A549 treated with AZD2906 at 1 μM for 4 hours (cell line): ENCODE data around the gene TMEM238. TPM values are rescaled to one million over a fixed set of nuclear protein-coding genes. Genes with fewer than 3 reads are reported as not detected.

Experiments
- total RNA-seq: library from RNA; stranded (reverse); fragments of 200-300 nt; extraction: Qiagen RNA extraction; gene quantifications from 5 replicates; pipeline ENCODE4 v1.2.3, GENCODE V29; 2022

The TMEM238 gene
- total RNA-seq, result 2.0 to 9.6 TPM (median 7.8 TPM) in 5 replicates

DNA sequence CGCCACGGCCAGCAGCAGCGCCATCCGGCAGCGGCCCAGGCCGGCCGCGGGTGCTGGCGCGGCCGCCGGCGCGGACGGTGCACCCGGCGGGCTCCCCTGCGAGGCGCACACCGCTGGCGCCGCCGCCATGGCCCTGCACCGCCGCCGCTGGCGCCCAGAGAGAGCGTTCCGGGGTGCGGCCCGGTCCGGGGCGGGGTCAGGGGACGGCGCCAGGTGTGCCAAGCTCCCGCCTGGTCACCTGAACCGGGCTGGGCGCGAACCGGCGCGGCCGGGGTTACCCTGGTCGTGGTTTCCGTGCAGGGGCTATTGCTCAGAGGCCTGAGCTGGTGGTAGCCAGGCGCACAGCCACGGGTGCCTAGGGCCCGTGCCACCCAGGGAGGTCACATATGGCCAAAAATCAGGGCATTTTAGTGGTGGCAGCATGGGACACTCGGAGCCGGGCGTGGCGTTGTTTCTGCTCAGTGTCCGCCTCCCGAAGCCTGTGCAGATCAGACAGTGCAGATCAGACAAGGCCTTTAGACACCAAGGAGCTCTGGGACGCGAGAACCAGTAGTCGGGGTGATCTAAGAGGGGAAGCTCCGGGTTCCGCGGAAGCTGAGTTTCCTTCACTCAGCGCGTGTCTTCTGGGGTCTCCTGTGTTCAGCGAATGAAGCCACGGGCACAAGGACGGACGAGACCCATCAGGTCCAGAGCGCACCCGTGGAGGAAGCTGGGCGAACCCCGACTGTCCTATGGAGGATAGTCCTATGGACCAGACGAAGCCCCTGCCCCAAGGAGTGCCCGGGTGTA lies at the start of gene TMEM238:
TMEM238 (minus strand) TSS at position 162 of the 789 bp plus-strand sequence; CDS start at position 129, 33 bp downstream.

DNA sequence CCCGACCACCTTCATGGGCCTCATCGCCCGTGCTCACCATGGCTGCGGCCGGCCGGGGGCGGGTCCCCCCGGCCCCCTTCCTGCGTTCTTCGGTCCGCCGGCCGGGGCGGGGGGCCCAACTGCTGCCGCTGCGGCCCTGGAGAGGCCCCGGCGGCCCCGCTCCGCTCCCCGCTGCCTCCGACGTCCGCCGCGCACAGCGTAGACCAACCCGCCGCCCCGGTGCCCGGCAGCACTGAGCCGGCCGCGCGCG lies 23.4 kb upstream of the TMEM238 start, which contains the start of gene UBE2S:
UBE2S (minus strand) TSS at position 239 of the 250 bp plus-strand sequence; CDS start at position 40, 199 bp downstream.

GRCh38 chr19:55385724-55386492 lies 1.8 kb upstream of the TMEM238 start, which contains the start of gene RPL28:
RPL28 (plus strand) TSS chr19:55385932; CDS start chr19:55386358, 426 bp downstream.

DNA sequence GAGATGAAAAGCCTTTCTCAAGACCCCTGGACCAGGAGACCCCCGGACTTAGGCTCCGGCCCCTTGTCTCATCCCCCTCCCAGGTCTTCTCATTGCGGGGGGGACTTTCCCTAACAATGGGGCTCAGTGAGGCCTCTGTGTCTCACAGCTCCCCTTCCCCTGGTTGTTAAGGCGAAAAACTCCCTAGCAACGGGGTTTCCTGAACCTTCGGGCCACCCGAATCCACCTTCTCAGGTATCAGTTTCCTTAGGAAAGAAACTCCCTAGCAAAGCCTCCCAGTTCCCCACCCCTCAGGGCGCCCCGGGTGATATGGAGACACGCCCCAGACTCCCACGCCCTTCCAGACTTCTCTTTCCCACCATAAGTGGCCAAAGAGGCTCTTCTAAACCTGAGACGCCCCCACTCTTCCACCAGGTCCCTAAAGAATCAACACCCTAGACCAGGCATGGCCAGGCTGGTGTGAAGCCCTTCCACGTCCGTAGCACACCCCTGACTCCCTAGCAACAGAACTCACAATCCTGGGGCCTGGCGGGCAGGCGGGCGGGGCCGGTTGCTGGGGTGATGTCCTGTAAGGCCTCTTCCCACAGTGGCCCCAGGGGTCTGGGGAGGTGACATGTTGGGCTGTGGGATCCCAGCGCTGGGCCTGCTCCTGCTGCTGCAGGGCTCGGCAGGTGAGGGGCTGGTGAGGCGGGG lies 7.7 kb downstream of the TMEM238 start, which contains the start of gene TMEM190:
TMEM190 (plus strand) TSS at position 586 of the 693 bp plus-strand sequence; CDS start at position 614, 28 bp downstream.

DNA sequence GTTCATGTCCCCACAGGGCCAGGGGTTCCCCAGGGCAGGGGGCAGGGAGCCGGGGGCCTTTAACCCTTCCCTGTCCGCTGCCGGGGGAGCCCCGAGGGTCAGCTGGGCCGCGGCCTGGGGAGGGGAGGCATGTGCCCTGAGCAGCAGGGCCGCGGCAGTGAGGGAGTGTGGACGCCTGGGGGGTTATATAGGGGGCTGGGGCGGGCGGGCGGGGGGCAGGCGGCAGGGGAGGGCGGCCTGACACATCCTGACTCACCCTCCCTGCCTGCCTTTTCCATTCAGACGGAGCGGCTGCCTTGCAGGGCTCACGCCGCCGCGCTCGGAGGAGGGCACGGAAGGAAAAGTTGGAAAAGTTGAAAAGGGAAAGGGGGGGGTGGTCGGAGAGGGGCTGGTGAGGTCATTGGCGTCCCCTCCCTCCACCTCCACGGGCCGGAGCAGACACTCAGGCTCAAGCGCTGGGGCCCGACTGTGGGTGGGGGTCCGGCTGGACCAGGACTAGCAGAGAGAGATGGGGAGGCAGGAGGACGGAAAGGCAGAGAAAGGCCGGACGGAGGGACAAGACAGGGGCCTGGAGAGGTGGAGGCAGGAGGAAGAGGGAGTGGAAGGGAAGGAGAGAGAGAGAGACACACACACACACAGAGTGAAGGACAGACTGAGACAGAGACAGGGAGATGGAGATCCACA lies 13.6 kb downstream of the TMEM238 start, which contains the start of gene IL11:
IL11 (minus strand) TSS at position 159 of the 684 bp plus-strand sequence; CDS start at position 6, 153 bp downstream.

DNA sequence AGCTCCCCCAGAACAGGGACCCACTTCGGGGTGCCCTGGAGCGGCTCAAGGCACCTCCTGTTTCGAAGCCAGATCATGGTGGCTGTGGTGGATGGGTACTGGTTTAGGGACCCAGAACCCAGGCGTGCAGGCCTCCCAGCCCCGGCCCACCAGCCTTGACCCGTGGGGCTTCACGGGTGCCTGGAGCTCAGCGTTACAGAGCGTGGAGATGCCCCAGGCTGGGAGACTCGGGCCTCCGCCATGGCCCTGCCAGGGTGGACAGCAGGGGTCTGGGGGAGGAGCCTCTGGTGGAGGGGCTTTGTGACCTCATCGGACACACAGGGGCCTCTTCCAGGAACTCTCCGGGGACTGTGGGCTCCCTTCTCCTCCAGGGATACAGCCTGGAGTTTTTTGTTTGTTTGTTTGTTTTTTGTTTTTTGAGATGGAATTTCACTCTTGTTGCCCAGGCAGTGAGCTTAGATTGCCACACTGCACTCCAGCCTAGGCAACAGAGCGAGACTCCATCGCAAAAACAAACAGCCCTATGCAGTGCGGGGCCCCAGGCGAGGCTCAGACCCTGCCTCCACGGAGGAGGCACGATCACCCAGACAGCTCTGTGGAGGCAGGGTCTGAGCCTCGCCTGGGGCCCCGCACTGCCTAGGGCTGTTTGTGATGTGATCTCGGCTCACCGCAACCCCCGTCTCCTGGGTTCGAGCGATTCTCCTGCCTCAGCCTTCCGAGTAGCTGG lies 20.9 kb downstream of the TMEM238 start, which contains the start of gene GARIN5B:
GARIN5B (minus strand) TSS at position 271 of the 727 bp plus-strand sequence; CDS start at position 77, 194 bp downstream.

DNA sequence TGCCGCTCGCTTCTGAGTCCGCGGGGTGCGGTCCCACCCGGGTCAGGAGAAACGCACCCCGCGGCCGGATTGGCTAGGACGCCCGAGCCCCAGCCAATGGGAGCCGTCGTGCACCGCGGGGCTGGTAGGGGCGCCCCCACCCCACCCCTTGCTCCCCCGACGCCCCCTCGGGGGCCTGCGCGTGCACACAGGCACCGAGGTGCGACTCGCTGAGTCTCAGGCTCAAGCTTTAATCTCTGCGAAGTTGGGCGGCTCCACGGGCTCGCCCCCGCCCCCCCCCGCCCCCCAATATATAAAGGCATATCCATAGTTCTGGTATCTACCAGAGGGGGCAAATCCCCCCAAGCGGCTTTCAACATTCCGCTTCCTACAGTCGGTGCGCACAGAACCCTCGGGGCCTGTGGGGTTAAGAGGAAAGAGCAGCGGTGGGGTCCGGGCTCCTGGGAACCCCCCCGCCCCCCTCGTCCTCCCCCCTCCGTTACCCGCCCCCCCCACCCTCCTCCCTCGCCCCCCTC lies 29.3 kb downstream of the TMEM238 start, which contains the start of gene COX6B2:
COX6B2 (minus strand) TSS at position 22 of the 515 bp plus-strand sequence. CDS start 198 bp downstream, outside the sequence.

GRCh38 chr19:55339105-55339888 lies 44.8 kb downstream of the TMEM238 start, which contains the start of gene KMT5C:
KMT5C (plus strand) TSS chr19:55339876; CDS start chr19:55341937, 2,061 bp downstream.

Other genes starting within 250 kb of the TMEM238 start
- gene TNNT1, start 235.1 kb downstream of the TMEM238 start, total RNA-seq, result 108 to 151 TPM (median 139 TPM) in 5 replicates
- gene TNNI3, start 226.6 kb downstream of the TMEM238 start, total RNA-seq, result 5.9 to 8.2 TPM (median 7.5 TPM) in 5 replicates
- 4.6 to 5.9 TPM (median 5.4 TPM) in 5 replicates for gene DNAAF3, start 217.7 kb downstream of the TMEM238 start, total RNA-seq
- 1.9 to 5.0 TPM (median 3.5 TPM) in 5 replicates for gene SYT5, start 204.0 kb downstream of the TMEM238 start, total RNA-seq
- 2.8 to 4.5 TPM (median 3.7 TPM) in 5 replicates for gene PTPRH, start 174.8 kb downstream of the TMEM238 start, total RNA-seq
- 1.8 to 4.7 TPM (median 4.1 TPM) in 5 replicates for gene TMEM86B, start 155.5 kb downstream of the TMEM238 start, total RNA-seq
- gene PPP6R1, start 125.3 kb downstream of the TMEM238 start, total RNA-seq, result 84.6 to 114 TPM (median 113 TPM) in 5 replicates
- 121 to 154 TPM (median 139 TPM) in 5 replicates for gene HSPBP1, start 104.2 kb downstream of the TMEM238 start, total RNA-seq
- 2.8 to 3.4 TPM (median 3.3 TPM) in 5 replicates for gene BRSK1, start 100.3 kb downstream of the TMEM238 start, total RNA-seq
- gene TMEM150B, start 59.0 kb downstream of the TMEM238 start, total RNA-seq, result not detected in 5 replicates
- 5.2 to 6.3 TPM (median 6.0 TPM) in 5 replicates for gene KMT5C, start 44.4 kb downstream of the TMEM238 start, total RNA-seq
- gene COX6B2, start 29.6 kb downstream of the TMEM238 start, total RNA-seq, result 0.61 to 1.1 TPM (median 0.83 TPM) in 5 replicates
- 0.03 to 0.14 TPM (median 0.12 TPM) in 5 replicates for gene GARIN5B, start 21.0 kb downstream of the TMEM238 start, total RNA-seq
- 9.6 to 11.2 TPM (median 10.5 TPM) in 5 replicates for gene IL11, start 13.8 kb downstream of the TMEM238 start, total RNA-seq
- 0.93 to 2.2 TPM (median 1.3 TPM) in 5 replicates for gene TMEM190, start 7.5 kb downstream of the TMEM238 start, total RNA-seq
- 2,614 to 2,914 TPM (median 2,802 TPM) in 5 replicates for gene RPL28, start 1.6 kb upstream of the TMEM238 start, total RNA-seq
- gene UBE2S, start 23.5 kb upstream of the TMEM238 start, total RNA-seq, result 270 to 454 TPM (median 404 TPM) in 5 replicates
- 0.01 TPM in 1 of 5 replicates, not detected in the others for gene SHISA7, start 59.0 kb upstream of the TMEM238 start, total RNA-seq
- gene ISOC2, start 77.3 kb upstream of the TMEM238 start, total RNA-seq, result 55.5 to 66.5 TPM (median 58.3 TPM) in 5 replicates
- not detected in 5 replicates for gene C19orf85, start 80.5 kb upstream of the TMEM238 start, total RNA-seq
- 5.1 to 10.1 TPM (median 7.8 TPM) in 5 replicates for gene ZNF628, start 92.3 kb upstream of the TMEM238 start, total RNA-seq
- gene NAT14, start 100.9 kb upstream of the TMEM238 start, total RNA-seq, result 36.7 to 57.2 TPM (median 56.0 TPM) in 5 replicates
- 0.40 to 0.99 TPM (median 0.66 TPM) in 5 replicates for gene SSC5D, start 104.1 kb upstream of the TMEM238 start, total RNA-seq
- gene SBK2, start 152.8 kb upstream of the TMEM238 start, total RNA-seq, result 1.5 to 2.4 TPM (median 1.9 TPM) in 5 replicates
- 1.9 to 2.2 TPM (median 2.1 TPM) in 5 replicates for gene SBK3, start 161.3 kb upstream of the TMEM238 start, total RNA-seq
- gene ZNF579, start 196.6 kb upstream of the TMEM238 start, total RNA-seq, result 20.8 to 35.0 TPM (median 33.5 TPM) in 5 replicates
- 20.8 to 26.0 TPM (median 24.6 TPM) in 5 replicates for gene FIZ1, start 215.2 kb upstream of the TMEM238 start, total RNA-seq
- gene ZNF524, start 216.0 kb upstream of the TMEM238 start, total RNA-seq, result 13.9 to 20.0 TPM (median 17.7 TPM) in 5 replicates
- 7.1 to 12.5 TPM (median 12.2 TPM) in 5 replicates for gene ZNF865, start 221.4 kb upstream of the TMEM238 start, total RNA-seq
- gene ZNF784, start 240.3 kb upstream of the TMEM238 start, total RNA-seq, result 4.4 to 6.8 TPM (median 6.4 TPM) in 5 replicates